22Rv1 (cell line): Measurements from ENCODE around the gene TIMP2.

Experiments
- H3K27ac ChIP-seq: fragments of 450-650 bp; 2 replicates; pipeline ENCODE4 v1.5.1; 2017
- CTCF ChIP-seq: fragments of 450-650 bp; IDR thresholded peaks from 2 replicates; pipeline ENCODE4 v1.5.1; 2017; ENCODE audit warnings: mild to moderate bottlenecking
- ZFX ChIP-seq: fragments of 450-650 bp; IDR thresholded peaks from 2 replicates; pipeline ENCODE4 v1.6.1; 2017; ENCODE audit warnings: antibody characterized with exemption, borderline replicate concordance

TIMP2 gene

GRCh38 chr17:78855561-78856165 is 69.5 kb downstream of the TIMP2 start:
- no peak for TF ChIP-seq CTCF
- no peak for TF ChIP-seq ZFX
- H3K27ac ChIP-seq, result no peak overlapping the region

- H3K27ac ChIP-seq, result no peak overlapping the region
- no peak for TF ChIP-seq ZFX
These were observed 70.7 kb downstream of the TIMP2 start for GRCh38 chr17:78854508-78854907.

GRCh38 chr17:78853926-78854394 is 71.2 kb downstream of the TIMP2 start:
- TF ChIP-seq CTCF, result no peak
- no peak for TF ChIP-seq ZFX
- H3K27ac ChIP-seq, result no peak overlapping the region

- no peak overlapping the region for H3K27ac ChIP-seq
- TF ChIP-seq CTCF, result peak; percentile 64
- no peak for TF ChIP-seq ZFX
These were observed 72.5 kb downstream of the TIMP2 start for GRCh38 chr17:78852709-78853121.

GRCh38 chr17:78849026-78849425 is 76.2 kb downstream of the TIMP2 start:
- H3K27ac ChIP-seq, result no peak overlapping the region
- TF ChIP-seq CTCF, result no peak
- TF ChIP-seq ZFX, result no peak

- TF ChIP-seq ZFX (no peak), CTCF (no peak)
- H3K27ac ChIP-seq, result no peak overlapping the region
These were observed 78.1 kb downstream of the TIMP2 start for GRCh38 chr17:78847052-78847451.

GRCh38 chr17:78844301-78845005 is 80.7 kb downstream of the TIMP2 start:
- no peak for TF ChIP-seq ZFX
- no peak for TF ChIP-seq CTCF
- H3K27ac ChIP-seq, result no peak overlapping the region
